NCI-H345 treated with DMSO at 0.1 percent for 48 hours (cell line): ENCODE measurements around the gene ODC1.

Experiments used
- DNase-seq: peaks from one replicate; lab custom pipeline; 2025; ENCODE audit not compliant: unreplicated experiment; lab: John Stamatoyannopoulos, UW

The ODC1 gene

DNA sequence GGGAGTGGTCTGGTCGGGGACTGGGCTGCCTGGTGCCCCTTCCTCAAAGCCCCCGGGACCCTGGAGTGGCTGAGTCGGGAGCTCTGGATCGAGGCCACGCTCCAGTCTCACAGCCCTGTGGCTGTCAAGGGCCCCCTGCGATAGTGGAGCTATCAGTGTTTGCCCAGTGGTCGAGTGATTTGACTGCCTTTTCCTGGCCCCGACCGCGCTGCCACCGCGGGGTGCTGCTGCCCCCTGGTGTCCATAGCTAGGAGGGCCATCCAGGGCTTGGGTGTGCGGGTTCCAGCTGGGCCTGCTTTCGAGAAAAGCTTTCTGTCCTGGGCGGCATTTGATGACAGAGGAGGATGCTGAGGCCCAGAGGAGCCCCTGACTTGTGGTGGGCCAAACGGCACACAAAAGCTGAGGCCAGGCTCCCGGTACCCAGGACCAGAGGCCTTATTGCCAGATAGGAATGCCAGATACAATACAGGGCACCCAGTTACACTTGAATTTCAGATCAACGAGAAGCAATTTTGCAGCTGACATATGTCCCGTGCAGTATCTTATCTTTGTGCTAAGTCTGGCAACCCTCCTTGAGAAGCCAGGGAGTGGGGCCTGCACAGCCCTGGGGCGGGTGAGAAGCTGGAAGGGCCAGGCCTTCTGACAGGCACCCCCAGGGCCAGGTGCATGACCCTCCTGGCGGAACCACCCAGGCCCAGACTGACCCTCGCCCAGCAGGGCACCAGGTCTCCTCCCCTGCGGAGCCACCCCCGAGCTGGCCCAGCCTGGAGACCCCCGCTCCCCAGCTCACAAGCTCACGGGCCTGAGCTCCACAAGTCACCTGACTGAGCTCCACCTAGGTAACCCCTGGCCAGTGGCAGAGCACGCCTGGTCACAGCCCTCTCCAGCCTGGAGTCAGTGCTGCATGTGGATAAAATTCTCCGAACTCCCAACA, 13.0 kb downstream of the ODC1 start:
- peak; percentile 70 for DNase-seq

DNA sequence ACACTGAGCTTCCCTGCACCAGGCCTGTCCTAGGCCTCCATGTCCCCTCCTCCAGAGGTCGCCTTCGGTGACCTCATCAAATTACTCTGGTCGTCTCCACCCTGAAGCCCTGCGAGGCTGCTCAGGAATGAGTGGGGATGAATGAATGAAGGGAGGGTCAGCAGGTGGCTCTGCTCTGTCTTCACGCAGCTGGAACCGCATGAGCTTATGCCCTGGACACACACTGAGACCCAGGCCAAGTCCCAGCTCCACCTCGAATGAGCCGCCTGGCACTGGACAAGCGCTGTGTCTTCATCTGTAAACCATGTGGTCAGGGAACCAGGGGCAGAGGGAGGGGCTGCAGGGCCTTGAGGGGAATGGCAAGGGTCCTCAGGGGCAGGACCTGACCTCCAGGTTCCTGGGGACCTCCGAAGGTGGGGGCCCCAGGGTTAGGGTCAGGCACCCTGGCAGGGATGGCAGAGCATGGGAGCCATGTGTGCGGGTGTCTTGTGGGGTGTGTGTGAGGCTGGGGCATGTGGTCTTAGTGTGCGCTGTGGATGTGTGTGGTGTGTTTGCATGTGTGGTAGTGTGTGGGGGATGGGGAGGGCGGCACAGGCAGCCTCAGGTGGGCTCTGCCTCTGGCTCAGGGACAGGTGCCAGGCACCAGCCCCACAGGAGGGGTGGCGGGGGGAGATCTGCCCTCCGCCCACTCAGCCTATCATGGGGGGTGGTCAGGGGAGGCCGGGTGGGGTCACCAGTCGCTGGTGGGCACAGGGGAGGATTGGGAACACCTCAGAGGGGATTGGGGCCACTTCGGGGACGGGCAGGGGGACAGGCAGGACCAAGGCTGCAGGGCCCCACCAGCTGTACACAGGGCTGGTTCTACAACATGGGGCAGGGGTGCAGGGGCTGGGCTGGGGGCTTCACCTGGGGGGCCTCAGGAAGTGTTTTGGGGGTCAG, 13.9 kb downstream of the ODC1 start:
- DNase-seq, result no peak

DNA sequence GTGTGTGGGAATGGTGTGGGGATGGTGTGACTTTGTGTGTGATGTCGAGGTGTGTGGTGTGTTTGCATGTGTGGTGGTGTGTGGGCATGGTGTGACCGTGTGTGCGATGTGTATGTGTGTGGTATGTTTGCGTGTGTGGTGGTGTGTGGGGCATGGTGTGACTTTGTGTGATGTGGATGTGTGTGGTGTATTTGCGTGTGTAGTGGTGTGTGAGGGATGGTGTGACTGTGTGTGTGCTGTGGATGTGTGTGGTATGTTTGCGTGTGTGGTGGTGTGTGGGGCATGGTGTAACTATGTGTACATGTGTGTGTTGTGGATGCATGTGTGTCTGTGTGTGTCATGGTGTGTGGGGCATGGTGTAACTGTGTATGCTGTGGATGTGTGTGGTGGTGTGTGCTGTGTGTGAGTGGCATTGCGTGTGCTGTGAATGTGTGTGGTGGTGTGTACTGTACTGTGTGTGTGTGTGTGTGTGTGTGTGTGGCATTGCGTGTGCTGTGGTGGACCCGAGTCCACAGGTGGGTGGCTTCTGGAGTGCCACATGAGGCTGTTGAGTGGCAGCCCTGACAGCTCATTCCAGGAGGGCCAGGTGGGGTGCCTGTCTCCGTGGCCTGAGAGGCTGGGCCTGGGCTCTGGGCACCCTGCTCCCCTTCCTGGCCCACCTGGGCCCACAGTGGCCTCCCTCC, 14.7 kb downstream of the ODC1 start:
- DNase-seq, result no peak

DNA sequence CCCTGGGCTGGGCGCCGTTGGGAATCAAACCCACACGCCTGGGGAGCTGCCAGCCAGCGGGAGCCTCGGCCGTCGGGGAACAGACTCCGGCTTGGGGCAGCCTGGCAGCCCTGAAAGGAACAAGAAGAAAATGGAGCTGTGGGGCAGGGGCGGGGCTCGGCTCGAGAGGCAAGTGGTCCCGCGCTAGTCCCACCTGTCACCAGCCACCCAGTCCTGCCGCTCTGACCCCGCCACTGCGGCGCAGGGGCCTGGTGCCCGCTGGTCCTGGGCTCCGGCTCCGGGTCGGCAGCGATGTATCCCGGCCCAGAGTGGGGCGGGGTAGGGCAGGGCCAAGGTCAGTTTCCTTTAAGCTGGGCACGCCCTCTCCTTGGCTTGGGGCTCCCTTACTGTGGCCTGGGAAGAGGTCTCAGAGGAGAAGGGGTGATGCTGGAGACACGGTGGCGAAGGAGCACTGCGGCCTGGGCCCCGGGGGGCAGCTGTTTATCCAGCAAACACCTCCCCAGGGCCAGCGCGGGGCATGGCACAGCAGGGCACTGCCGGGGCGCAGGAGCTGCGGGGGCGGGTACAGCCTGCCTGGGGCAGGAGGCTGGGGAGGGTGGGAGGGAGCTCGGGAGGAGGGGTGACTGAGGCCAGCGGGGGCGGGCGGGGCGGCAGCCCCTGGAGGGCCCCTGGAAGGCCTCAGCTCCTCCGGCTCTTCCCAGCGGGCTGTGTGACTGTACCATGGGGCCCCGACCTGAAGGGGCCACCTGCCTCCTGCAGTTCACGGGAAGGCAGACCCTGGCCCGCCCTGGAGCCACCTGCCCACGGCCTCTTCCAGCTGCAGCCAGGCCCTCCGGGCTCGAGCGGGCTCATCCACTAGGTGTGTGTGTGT, 15.6 kb downstream of the ODC1 start:
- DNase-seq, result no peak

DNA sequence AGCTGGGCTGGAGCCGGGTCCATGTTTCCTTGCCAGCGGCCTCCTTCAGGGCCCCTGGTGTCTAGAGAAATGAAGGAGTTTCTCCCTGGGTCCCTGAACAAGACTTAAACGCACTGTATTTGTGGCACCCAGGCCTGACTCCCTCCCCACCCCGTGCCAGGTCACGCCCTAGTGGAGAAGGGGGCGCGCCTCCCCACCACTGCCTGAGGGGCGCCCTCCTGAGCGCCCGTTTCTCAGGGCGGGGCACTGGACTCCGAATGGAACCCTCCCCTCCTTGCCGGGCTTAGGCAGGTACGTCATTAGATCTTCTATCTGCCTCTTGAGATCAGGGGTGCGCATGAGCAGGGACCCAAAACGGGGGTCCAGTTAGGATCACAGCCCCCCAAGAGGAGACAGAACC, 16.3 kb downstream of the ODC1 start:
- no peak for DNase-seq

DNA sequence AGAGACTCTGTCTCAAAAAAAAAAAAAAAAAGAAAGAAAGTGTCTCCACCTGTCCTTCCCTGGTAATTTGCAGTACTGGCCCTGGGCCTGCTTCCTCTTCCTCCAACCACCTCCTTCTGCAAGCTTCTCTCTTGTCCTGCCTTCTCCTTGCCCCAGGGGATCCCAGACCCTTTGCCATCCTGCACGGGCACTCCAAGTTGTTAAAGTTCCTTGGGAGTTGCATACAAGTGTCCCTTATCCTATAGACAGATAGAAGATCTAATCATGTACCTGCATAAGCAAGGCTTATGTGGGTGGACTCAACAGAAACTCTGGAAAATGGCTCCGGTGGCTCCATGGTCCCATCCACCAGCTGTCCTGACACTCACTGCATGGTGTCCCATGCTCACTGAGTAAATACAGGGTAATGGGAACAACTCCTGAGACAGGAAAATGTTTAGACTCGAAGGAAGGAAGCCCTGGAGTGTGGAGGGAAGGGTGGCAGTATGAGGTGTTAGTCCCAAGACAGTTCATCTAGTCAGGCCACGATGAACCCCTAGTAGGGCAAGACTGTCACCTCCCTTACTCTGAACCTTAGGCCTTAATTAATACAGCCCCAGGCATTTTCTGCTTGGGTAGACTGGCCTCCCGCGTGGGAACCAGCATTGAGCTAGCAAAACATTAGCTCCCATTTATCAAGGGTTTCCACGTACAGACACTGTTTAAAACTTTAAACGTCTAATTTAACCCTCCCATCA, 17.1 kb downstream of the ODC1 start:
- no peak for DNase-seq

DNA sequence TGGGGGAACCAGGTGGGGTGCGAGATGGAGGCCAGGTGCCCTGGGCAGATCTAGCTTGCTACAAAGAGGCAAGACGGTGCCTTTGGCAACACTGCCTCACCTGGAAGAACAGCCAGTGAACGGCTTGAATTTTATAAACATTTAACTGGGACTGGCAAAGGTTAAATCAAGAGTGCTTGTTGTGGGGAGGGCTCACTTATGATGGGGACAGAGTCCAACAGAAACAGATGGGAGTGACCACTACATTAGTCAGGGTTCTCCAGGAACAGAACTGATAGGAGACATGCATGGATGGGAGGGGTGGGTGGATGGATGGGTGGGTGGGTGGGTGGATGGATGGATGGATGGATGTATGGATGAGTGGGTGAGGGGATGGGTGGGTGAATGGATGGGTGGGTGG, 19.2 kb downstream of the ODC1 start:
- no peak for DNase-seq

DNA sequence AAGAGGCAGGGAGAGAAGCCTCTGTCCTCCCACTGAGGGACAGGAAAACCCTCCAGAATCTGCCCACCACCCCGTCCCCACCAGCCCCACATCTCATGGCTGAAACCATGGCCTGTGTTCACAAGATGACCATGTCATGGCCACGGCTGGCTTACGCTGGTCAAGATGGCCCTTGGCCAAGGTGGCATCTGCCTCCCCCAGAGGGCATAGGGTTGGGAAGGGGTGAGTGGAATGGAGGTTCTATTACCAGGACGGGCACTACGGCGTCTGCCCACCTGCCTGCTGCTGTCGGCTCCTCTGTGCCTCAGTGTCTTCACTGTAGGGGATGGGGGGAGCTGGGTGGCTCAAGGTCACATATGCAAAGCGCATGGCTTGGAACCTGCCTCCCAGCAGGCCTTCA, 19.8 kb downstream of the ODC1 start:
- DNase-seq, result no peak

DNA sequence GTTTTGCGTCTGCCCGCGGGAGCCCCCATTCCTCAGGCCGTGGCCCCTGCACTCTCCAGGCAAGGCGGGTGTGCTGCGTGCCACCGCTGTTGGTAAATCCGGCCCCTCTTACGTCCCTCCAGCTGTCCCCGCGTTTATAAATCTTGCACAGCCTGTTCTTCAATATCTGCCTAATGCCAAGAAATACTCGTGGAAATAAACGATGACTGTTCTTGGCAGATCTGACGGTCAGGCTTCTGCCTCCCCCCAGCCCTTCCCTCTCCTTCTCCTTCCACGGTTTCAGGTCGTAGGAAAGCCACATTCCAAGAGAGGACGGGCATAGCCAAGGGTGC, 20.5 kb downstream of the ODC1 start:
- no peak for DNase-seq

DNA sequence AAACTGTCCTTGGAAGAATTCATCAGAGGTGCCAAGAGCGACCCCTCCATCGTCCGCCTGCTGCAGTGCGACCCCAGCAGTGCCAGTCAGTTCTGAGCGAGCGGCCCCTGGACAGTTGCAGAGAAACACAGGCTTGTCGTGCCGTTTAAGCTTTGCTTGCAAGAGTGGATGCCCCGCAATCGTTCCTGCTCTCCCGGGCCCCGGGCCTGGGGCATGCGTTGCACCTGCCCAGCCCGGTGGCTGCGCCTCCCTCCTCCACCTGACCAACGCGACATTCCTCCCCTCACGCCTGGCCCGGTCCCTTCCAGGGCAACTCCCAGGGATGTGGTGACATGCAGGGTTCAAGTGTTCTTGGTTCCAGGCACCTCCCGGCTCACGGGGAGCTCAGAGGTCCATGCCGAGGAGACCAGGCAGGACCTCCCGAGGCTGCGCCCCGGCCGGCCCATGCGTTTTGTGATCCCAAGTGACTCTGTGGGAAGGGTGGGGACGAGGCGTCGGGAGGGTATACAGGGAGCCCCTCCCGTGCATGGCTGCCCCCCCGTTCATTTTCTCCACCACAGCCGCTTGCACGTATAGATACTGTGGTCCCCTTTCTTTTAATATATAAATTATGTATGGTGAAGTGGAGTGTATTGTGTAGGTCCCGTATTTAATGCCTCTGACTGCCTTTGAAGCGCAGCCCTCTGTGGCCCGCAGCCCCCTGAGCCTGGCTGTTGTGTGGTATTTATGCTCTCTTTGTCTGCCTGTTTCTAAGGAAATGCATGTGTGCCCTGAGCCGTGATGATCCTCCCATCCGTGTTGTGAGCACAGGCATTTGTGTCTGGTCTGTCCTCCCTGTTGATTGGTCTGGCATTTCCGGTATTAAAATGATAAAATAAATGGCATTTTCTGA, 21.2 kb downstream of the ODC1 start:
- DNase-seq, result no peak

DNA sequence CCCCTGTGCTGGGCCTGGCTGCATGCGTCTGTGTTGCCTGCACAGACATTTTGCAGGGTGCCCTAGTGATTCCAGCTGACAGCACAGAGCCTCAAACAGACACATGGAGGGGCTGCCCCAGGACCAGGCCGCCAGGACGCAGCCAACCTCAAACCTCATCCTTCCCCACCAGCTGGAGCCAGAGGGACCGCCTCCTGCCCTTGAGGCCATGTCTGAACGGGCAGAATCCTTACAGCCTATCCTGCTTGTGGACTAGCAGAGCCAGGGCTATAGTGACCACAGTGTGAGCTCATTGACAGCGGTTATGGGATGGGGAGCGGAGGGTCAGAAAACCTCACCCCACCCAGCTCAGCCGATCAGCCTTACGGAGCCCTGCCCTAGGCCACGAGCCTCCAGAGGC, 22.4 kb downstream of the ODC1 start:
- DNase-seq, result no peak

DNA sequence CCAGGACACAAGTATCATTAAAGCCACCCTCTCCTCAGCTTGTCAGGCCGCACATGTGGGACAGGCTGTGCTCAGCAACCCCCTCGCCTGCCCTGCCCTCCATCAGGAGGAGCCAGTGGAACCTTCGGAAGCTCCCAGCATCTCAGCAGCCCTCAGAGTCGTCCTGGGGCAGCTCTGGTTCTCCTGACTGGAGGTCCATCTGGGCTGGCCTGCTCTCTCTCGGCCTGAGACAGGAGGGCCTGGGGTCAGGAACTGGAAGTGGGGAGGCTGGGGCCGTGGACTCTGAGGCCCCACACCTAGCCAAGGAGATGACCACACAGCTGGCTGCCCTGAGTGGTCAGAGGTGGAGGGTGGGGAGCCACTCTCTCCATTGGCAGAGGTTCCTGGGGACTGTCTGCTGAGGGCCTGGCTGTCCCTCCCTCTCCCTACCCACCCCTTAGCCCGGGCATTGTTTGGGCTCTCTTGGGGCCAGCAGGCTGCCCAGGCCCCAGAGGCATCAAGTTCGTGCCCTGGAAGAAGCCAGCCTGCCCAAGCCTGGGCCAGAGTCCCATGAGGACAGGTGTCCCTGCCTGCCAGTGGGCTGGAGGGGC, 23.1 kb downstream of the ODC1 start:
- no peak for DNase-seq

DNA sequence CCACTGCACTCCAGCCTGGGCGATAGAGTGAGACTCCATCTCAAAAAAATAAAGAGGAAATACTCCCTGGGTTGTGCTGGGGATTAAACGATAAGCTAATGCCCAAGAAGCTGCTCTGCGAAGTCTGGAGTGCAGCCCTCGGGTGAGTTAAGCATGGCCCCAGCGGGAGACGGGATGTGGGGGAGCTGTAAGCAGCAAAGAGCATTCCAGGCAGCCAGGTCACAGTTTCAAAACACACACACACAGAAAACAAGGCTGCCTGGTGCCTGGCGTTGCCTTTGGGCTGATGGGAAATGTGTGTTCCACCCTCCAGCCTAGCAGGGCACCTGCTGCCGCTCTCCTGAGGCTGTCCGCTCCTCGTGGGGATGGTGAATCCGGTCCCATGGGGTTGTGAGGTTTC, 24.1 kb downstream of the ODC1 start:
- no peak for DNase-seq

DNA sequence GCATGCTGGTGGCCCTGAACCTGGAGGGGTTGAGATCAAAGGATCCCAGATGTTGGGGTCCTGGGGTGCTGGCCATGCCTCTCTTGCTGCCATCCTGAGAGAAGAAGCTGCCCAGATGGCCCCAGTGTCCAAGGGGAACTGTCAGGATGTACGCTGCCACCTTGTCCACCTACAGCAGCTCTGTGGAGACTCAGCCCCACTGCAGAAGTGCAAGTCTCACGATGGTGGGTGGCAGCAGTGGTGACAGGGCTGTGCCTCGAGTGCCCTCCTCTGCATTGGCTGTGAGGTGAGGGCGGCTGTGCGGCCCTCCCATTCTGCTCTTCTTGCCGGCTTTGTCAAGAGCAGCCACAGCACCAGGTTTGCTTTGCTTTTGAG, 24.7 kb downstream of the ODC1 start:
- no peak for DNase-seq

DNA sequence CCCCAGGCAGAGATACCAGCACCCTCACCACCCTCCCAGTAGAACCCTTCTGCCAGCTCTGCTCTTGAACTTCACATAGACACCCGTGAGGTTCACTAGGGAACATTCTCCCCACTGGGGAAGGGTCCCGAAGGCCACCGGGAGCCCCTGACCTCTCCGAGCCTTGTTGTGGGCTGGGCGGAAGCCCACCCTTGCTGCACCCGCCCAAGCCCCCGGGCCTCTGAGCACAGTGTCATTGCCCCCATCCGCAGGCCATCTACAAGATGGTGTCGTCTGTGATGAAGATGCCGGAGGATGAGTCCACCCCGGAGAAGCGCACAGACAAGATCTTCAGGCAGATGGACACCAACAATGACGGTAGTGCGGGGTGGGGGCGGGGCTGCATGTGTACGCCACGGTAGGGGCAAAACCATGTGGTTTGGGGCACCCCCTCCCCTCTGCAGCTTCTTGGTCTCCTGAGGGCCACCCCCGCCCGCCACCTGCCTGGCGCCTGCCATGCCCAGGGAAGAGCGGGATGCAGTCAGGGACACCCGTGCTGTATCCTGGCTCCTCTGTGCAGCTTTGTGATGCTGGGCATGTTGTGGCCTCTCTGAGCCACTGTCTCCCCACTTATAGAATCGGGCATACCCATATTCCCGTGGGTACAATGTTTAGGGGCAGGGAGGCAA, 25.3 kb downstream of the ODC1 start:
- DNase-seq, result no peak

DNA sequence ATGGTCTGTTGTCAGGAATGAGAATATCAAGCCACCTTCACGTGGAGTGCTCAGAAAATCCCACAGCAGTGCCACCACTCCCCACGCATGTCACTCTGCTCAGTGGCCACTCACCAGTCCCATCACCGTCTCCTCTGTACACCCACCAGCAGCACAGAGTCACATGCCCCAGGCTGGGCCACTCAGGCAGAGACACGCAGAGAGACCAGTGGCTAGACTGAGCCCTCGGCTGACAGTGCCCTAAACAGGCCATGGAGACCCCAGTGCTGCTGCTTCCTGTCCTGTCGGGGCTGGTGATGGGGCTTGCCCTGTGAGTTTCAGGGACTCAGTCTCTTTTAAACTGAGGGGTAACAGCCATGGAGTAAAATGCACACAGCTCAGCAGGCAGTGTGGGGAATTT, 25.9 kb downstream of the ODC1 start:
- DNase-seq, result no peak

DNA sequence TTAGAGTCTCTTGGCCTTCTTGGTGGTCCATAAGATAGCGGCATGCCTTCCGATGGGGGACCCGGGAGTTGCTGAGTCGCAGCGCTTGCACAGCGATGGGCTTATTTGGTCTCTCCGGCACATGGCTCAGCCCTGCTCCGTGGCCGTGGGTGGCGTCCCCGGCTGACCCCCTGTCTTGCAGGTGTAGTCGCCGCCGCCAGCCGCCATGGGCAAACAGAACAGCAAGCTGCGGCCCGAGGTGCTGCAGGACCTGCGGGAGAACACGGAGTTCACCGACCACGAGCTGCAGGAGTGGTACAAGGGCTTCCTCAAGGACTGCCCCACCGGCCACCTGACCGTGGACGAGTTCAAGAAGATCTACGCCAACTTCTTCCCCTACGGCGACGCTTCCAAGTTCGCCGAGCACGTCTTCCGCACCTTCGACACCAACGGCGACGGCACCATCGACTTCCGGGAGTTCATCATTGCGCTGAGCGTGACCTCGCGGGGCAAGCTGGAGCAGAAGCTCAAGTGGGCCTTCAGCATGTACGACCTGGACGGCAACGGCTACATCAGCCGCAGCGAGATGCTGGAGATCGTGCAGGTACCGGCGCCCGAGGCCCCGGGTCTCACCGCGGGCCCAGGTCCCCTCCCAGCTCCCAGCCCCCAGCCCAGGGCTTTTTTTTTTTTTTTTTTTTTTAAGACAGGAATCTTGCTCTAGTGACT, 28.4 kb downstream of the ODC1 start:
- no peak for DNase-seq
